Motor neuron (in vitro differentiated cells): Measurements from ENCODE around the gene RPL31. TPM values are rescaled to one million over a fixed set of nuclear protein-coding genes. Genes with fewer than 3 reads are reported as not detected.

Experiments used
- ATAC-seq, 8 experiments: fragments of 200-7000 bp; cut with Tn5 transposase; replicated peaks in 6 of 8; 2 replicates each; pipeline ENCODE4 v1.8.0; 2021; ENCODE audit warnings: mild to moderate bottlenecking in 8 of 8, moderate library complexity in 8 of 8
- H3K27ac ChIP-seq, 2 donors: fragments of 250-450 bp; sonication (Bioruptor Pico); 2 replicates each; pipeline ENCODE4 v1.9.0; 2021; ENCODE audit warnings: antibody characterized with exemption in 2 of 2, mild to moderate bottlenecking in 2 of 2, moderate library complexity in 1 of 2
- H3K4me1 ChIP-seq, 2 donors: fragments of 250-450 bp; sonication (Bioruptor Pico); replicated peaks in 1 of 2; 2 replicates each; pipeline ENCODE4 v1.6.1; 2021; ENCODE audit warnings: antibody characterized with exemption in 2 of 2, mild to moderate bottlenecking in 2 of 2, moderate library complexity in 1 of 2
- H3K4me3 ChIP-seq, 5 donors: fragments of 250-450 bp; sonication (Bioruptor Pico); 2 replicates each; pipeline ENCODE4 v1.9.0; 2021; ENCODE audit warnings: antibody characterized with exemption in 5 of 5, mild to moderate bottlenecking in 5 of 5, moderate library complexity in 4 of 5
- WGBS, 10 experiments: fragments of 450-650 bp; shearing (Covaris generic); methylation state at CpG; one replicate each; pipeline ENCODE4 v1.0.0; 2022; 5-methylcytosine and 5-hydroxymethylcytosine counted together
- in situ Hi-C, 9 experiments: fragments of 400-800 bp; cut with MboI; loops; one replicate each; pipeline ENCODE4 v1.15.0; 2021; ENCODE audit warnings: low sequenced_read_pairs in 9 of 9, low pct_unique_long_range_greater_than_20kb in 2 of 9; ENCODE audit not compliant: unreplicated experiment in 9 of 9
- total RNA-seq, 8 experiments: library from RNA; unstranded; fragments of 300-600 nt; gene quantifications; 2 replicates each; pipeline versions ENCODE4 v1.2.3 to v1.2.4, GENCODE V29; 2022

The RPL31 gene
- total RNA-seq: 1,000 to 10,000 TPM; 1,777 to 4,126 (median 2,476) TPM

GRCh38 chr2:101001691-101002561, at the start of gene RPL31:
TSS of gene RPL31 (plus strand) at chr2:101002289. CDS start at chr2:101002702, 413 bp downstream.
- peak within 1 kb of the TSS; percentile 81 to 92 for H3K27ac ChIP-seq
- 0 to 10% (median 5%) methylated on average over 6 to 30 of the region's 59 CpGs; no CpG with 5 or more reads in 5 of the 10 experiments for WGBS, 10 experiments
- in situ Hi-C loops: loop anchor here in 3 of 9 experiments (25.0 kb wide), 3 partner anchors 160 to 260 kb away; partner anchors contain the start of genes CNOT11 (in 1 of the 3) and TBC1D8 (in 1 of the 3)

GRCh38 chr2:100952512-100952911, 49.6 kb upstream of the RPL31 start:
- in situ Hi-C loops: no loop called here
- Histone ChIP-seq H3K4me3 (no peak overlapping the region), H3K4me1 (peaks cover 19 to 26% of the 10 kb centered on the region in 2 donors), H3K27ac (no peak overlapping the region)
- 70 to 100% (median 91%) methylated on average over 1 to 2 of the region's 2 CpGs; no CpG with 5 or more reads in 2 of the 10 experiments for WGBS, 10 experiments
- no peak for ATAC-seq

More at GRCh38 chr2:101001691-101002561, at the start of gene RPL31:
- peak within 1 kb of the TSS; percentile 58 to 96 (median 69) for H3K4me3 ChIP-seq
- ATAC-seq: peak; percentile 85 to 95 (median 92)
- H3K4me1 ChIP-seq: peaks cover 14% of the 10 kb centered on the region in 2 donors

GRCh38 chr2:100953406-100954043, 48.6 kb upstream of the RPL31 start:
- H3K27ac ChIP-seq: no peak overlapping the region
- 82 to 100% (median 89%) methylated on average over 1 to 5 of the region's 11 CpGs; no CpG with 5 or more reads in 2 of the 10 experiments for WGBS, 10 experiments
- H3K4me1 ChIP-seq: peaks cover 19 to 21% of the 10 kb centered on the region in 2 donors
- H3K4me3 ChIP-seq: no peak overlapping the region
- ATAC-seq: no peak
- in situ Hi-C loops: no loop called here

- no peak for ATAC-seq
- H3K4me3 ChIP-seq: no peak overlapping the region
- peaks cover 16 to 17% of the 10 kb centered on the region in 2 donors for H3K4me1 ChIP-seq
- in situ Hi-C loops: no loop called here
- 90 to 95% (median 92%) methylated on average over 2 to 5 of the region's 6 CpGs; no CpG with 5 or more reads in 4 of the 10 experiments for WGBS, 10 experiments
- H3K27ac ChIP-seq: no peak overlapping the region
These were observed 48.1 kb upstream of the RPL31 start for GRCh38 chr2:100954044-100954420.

- WGBS, 10 experiments: 90 to 100% (median 94%) methylated on average over 3 to 4 of the region's 4 CpGs; no CpG with 5 or more reads in 5 of the 10 experiments
- Histone ChIP-seq H3K27ac (no peak overlapping the region), H3K4me3 (no peak overlapping the region), H3K4me1 (peaks cover 4 to 5% of the 10 kb centered on the region in 2 donors)
- ATAC-seq: no peak
- in situ Hi-C loops: no loop called here
These were observed 46.9 kb upstream of the RPL31 start for GRCh38 chr2:100955226-100955625.

GRCh38 chr2:100956081-100956480, 46.0 kb upstream of the RPL31 start:
- WGBS, 10 experiments: 100% methylated on average over 1 to 4 of the region's 5 CpGs; no CpG with 5 or more reads in 4 of the 10 experiments
- no peaks in the 10 kb centered on the region for H3K4me1 ChIP-seq
- no peak for ATAC-seq
- H3K4me3 ChIP-seq: no peak overlapping the region
- in situ Hi-C loops: no loop called here
- H3K27ac ChIP-seq: no peak overlapping the region

- Histone ChIP-seq H3K27ac (no peak overlapping the region), H3K4me3 (no peak overlapping the region), H3K4me1 (no peaks in the 10 kb centered on the region)
- peak in 2 of 8 experiments; percentile 52 to 77 for ATAC-seq
- 33 to 88% (median 67%) methylated on average over 1 to 12 of the region's 16 CpGs; no CpG with 5 or more reads in 3 of the 10 experiments for WGBS, 10 experiments
- in situ Hi-C loops: no loop called here
These were observed 44.0 kb upstream of the RPL31 start for GRCh38 chr2:100957996-100958653.

- WGBS, 10 experiments: 7 to 73% (median 64%) methylated on average over 1 to 6 of the region's 6 CpGs
- no peak overlapping the region for H3K4me3 ChIP-seq
- H3K27ac ChIP-seq: no peak overlapping the region
- in situ Hi-C loops: no loop called here
- ATAC-seq: no peak
- peaks cover 0 to 5% of the 10 kb centered on the region in 2 donors for H3K4me1 ChIP-seq
These were observed 42.7 kb upstream of the RPL31 start for GRCh38 chr2:100959225-100959880.

GRCh38 chr2:100960688-100961087, 41.4 kb upstream of the RPL31 start:
- 17 to 100% (median 94%) methylated on average over 1 to 2 of the region's 4 CpGs; no CpG with 5 or more reads in 2 of the 10 experiments for WGBS, 10 experiments
- Histone ChIP-seq H3K4me3 (no peak overlapping the region), H3K4me1 (peaks cover 0 to 8% of the 10 kb centered on the region in 2 donors), H3K27ac (no peak overlapping the region)
- no peak for ATAC-seq
- in situ Hi-C loops: no loop called here

GRCh38 chr2:100962366-100963025, 39.6 kb upstream of the RPL31 start:
- WGBS, 10 experiments: 25 to 100% (median 83%) methylated on average over 2 to 9 of the region's 12 CpGs
- H3K4me1 ChIP-seq: peaks cover 0 to 8% of the 10 kb centered on the region in 2 donors
- no peak overlapping the region for H3K27ac ChIP-seq
- in situ Hi-C loops: no loop called here
- no peak overlapping the region for H3K4me3 ChIP-seq
- ATAC-seq: no peak

GRCh38 chr2:100963026-100963375, 39.1 kb upstream of the RPL31 start:
- WGBS, 10 experiments: 50 to 100% (median 100%) methylated on average over 1 to 3 of the region's 4 CpGs; no CpG with 5 or more reads in 1 of the 10 experiments
- Histone ChIP-seq H3K4me1 (peaks cover 0 to 8% of the 10 kb centered on the region in 2 donors), H3K4me3 (no peak overlapping the region), H3K27ac (no peak overlapping the region)
- in situ Hi-C loops: no loop called here
- ATAC-seq: no peak

GRCh38 chr2:100964222-100964621, 37.9 kb upstream of the RPL31 start:
- 20 to 100% (median 72%) methylated on average over 2 to 11 of the region's 12 CpGs for whole genome bisulfite sequencing, 10 experiments

More at GRCh38 chr2:100964222-100964621, 37.9 kb upstream of the RPL31 start:
- peak; percentile 6 to 93 (median 54) for ATAC-seq
- in situ Hi-C loops: no loop called here
- H3K4me1 ChIP-seq: peaks cover 0 to 8% of the 10 kb centered on the region in 2 donors
- no peak overlapping the region for H3K4me3 ChIP-seq
- no peak overlapping the region for H3K27ac ChIP-seq
